ENCODE data around the gene TUT4.

DNA sequence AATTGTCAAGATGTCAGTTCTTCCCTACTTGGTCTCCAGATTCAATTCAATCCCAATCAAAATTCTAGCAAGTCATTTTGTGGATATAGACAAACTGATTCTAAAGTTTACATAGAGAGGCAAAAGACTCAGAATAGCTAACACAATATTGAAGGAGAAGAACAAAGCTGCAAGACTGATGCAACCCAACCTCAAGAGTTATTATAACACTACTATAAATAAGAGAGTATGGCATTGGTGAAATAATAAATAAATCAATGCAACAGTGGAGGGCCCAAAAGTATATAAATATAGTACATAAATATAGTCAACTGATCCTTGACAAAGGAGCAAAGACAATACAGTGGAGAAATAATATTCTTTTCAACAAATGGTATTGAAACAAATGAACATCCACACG, 98.8 kb downstream of the TUT4 start:
- no peak for TF ChIP-seq TAF1 (IDR thresholded peaks at IDR 0.05; ENCODE audit: borderline replicate concordance, low read depth, low read length)
- TF ChIP-seq POLR2A (IDR thresholded peaks at IDR 0.05; ENCODE audit: low read depth, low read length): no peak

All from GM12892 (cell line).